Measurements from ENCODE around the gene PER1. TPM values are rescaled to one million over a fixed set of nuclear protein-coding genes. Genes with fewer than 3 reads are reported as not detected.
A peak's percentile ranks its signal among the peaks of the same experiment; 100 is the strongest.

The PER1 gene
- total and polyA plus RNA-seq, 10 of the 15 experiments (the other 5 are each of a cell fraction or from before 2014, with no cell fraction given), result 0.02 to 25.1 (median 5.4) TPM

- TF ChIP-seq BCL3 (IDR thresholded peaks at IDR 0.05; ENCODE audit: borderline replicate concordance, insufficient read depth, low read depth, low read length, poor library complexity, severe bottlenecking) (no peak), ELK1 (IDR thresholded peaks at IDR 0.05; ENCODE audit: low read depth, low read length) (no peak), ZNF384 (IDR thresholded peaks at IDR 0.05; ENCODE audit: borderline replicate concordance, low read depth, low read length) (no peak), HCFC1 (IDR thresholded peaks at IDR 0.05; ENCODE audit: low read length) (no peak), TCF3 (IDR thresholded peaks at IDR 0.05; ENCODE audit: borderline replicate concordance, insufficient read depth, low read depth, low read length) (no peak), MEF2A (IDR thresholded peaks at IDR 0.05; ENCODE audit: insufficient read depth, low read depth, low read length) (0 out of 2 replicates have a peak, but pooled peaks have one; percentile 20), FOXK2 (IDR thresholded peaks at IDR 0.05) (no peak), RFX5 (IDR thresholded peaks at IDR 0.05; ENCODE audit: low read depth, low read length) (peak; percentile 44; the same call in 1 of the 2 replicates), CEBPZ (IDR thresholded peaks at IDR 0.05; ENCODE audit: low read depth, low read length) (no peak), SMAD1 (IDR thresholded peaks at IDR 0.05; ENCODE audit: low read depth, partially characterized antibody) (no peak), POU2F2 (IDR thresholded peaks at IDR 0.05; ENCODE audit: borderline replicate concordance, low read depth, low read length) (peak; percentile 75; the same call in 1 of the 3 replicates), DPF2 (IDR thresholded peaks at IDR 0.05) (0 out of 2 replicates have a peak, but pooled peaks have one; percentile 20), SRF (IDR thresholded peaks at IDR 0.05; ENCODE audit: low read depth in 2 of 2, low read length in 2 of 2) (no peak), CHD1 (IDR thresholded peaks at IDR 0.05; ENCODE audit: low read depth, low read length) (no peak), PKNOX1 (IDR thresholded peaks at IDR 0.05) (no peak), STAT1 (conservative IDR thresholded peaks at IDR 0.05) (no peak), BHLHE40 (IDR thresholded peaks at IDR 0.05; ENCODE audit: borderline replicate concordance in 1 of 2, low read depth in 2 of 2, low read length in 1 of 2) (peak; percentile 83 to 92), ZNF207 (IDR thresholded peaks at IDR 0.05; ENCODE audit: borderline replicate concordance) (no peak), PML (IDR thresholded peaks at IDR 0.05; ENCODE audit: low read length) (no peak), NBN (IDR thresholded peaks at IDR 0.05) (no peak), YY1 (IDR thresholded peaks at IDR 0.05; ENCODE audit: low read depth, low read length) (no peak; the same call in 1 of the 2 replicates)
These were observed at the start of gene PER1 (continued) for GRCh38 chr17:8152112-8152775.
